Peyer's patch (tissue), 4 donors: ENCODE measurements around the gene KCNT1.

Source experiments
- CTCF ChIP-seq, 6 experiments: fragments of 450-650 bp in 4 of 6; fragments of 200-600 bp in 2 of 6; sonication (generic) in 1 of 6; IDR thresholded peaks; one replicate each; pipeline ENCODE4 v1.5.1; 2017 to 2019; ENCODE audit warnings: antibody characterized with exemption in 6 of 6, mild to moderate bottlenecking in 3 of 6, moderate library complexity in 1 of 6
- POLR2A ChIP-seq, 2 donors: fragments of 450-650 bp; IDR thresholded peaks; one replicate each; pipeline ENCODE4 v1.5.1; 2017; ENCODE audit warnings: antibody characterized with exemption in 2 of 2, mild to moderate bottlenecking in 2 of 2, moderate library complexity in 2 of 2

GRCh38 chr9:135820661-135821060 lies 118.7 kb downstream of the KCNT1 start:
- TF ChIP-seq CTCF (IDR thresholded peaks at IDR 0.05) (no peak), POLR2A (IDR thresholded peaks at IDR 0.05) (no peak)
